Kidney (tissue), 14 donors: ENCODE data around the gene TCF19. TPM values are rescaled to one million over a fixed set of nuclear protein-coding genes. Genes with fewer than 3 reads are reported as not detected.
"Not testable (repeated sequence)": the region's sequence is repeated elsewhere in the genome, so short reads cannot be mapped to it uniquely, and the experiment has no call there.

Source experiments
- DNase-seq, 5 donors: peaks; one replicate each; pipeline ENCODE4 v3.0.0-alpha.2; 2013 to 2020
- FAIRE-seq: peaks from 2 replicates; lab custom pipeline; 2012; peaks lifted over from hg19 to GRCh38; lab: Jason Lieb, UNC
- H3K27ac ChIP-seq, 2 donors: one replicate each; pipeline ENCODE4 v1.7.0; 2013; ENCODE audit warnings: low read depth in 2 of 2, low read length in 2 of 2, inconsistent platforms in 1 of 2
- H3K27me3 ChIP-seq: one replicate; pipeline ENCODE4 v1.7.1; 2013; ENCODE audit warnings: low read length, inconsistent platforms; ENCODE audit not compliant: control insufficient read depth, insufficient read depth
- H3K36me3 ChIP-seq, 3 donors: one replicate each; pipeline versions ENCODE4 v1.7.0 to v1.7.1; 2013; ENCODE audit warnings: low read length in 3 of 3, control low read depth in 1 of 3, inconsistent platforms in 1 of 3; ENCODE audit not compliant: insufficient read depth in 3 of 3, control insufficient read depth in 2 of 3
- H3K4me1 ChIP-seq, 3 donors: one replicate each; pipeline versions ENCODE4 v1.7.0 to v1.7.1; 2013; ENCODE audit warnings: low read length in 3 of 3, inconsistent platforms in 1 of 3, low read depth in 1 of 3; ENCODE audit not compliant: control insufficient read depth in 2 of 3, insufficient read depth in 2 of 3
- H3K4me3 ChIP-seq, 3 donors: one replicate each; pipeline versions ENCODE4 v1.7.0 to v1.8.1; 2013; ENCODE audit warnings: low read length in 3 of 3, control low read depth in 1 of 3, inconsistent platforms in 1 of 3
- H3K9ac ChIP-seq, 3 donors: one replicate each; pipeline versions ENCODE4 v1.7.0 to v1.7.1; 2013; ENCODE audit warnings: low read length in 3 of 3, control low read depth in 1 of 3, inconsistent platforms in 1 of 3
- H3K9me3 ChIP-seq, 3 donors: one replicate each; pipeline versions ENCODE4 v1.7.0 to v1.7.1; 2013; ENCODE audit warnings: low read length in 3 of 3, control low read depth in 1 of 3, inconsistent platforms in 1 of 3; ENCODE audit not compliant: control insufficient read depth in 2 of 3, insufficient read depth in 1 of 3
- CTCF ChIP-seq: IDR thresholded peaks from 3 replicates; pipeline ENCODE4 v1.5.1; 2012; ENCODE audit warnings: mild to moderate bottlenecking, moderate library complexity, borderline replicate concordance; ENCODE audit not compliant: insufficient read depth; ENCODE audit errors: extremely low read depth
- intact Hi-C: fragments of 100-400 bp; cut with DNase I; formaldehyde crosslinking; loops from one replicate; pipeline ENCODE4 v1.11.1; 2022
- polyA plus RNA-seq: library from polyadenylated mRNA; stranded (reverse); fragments of 350-450 nt; fragmentation: Illumina TruSeq; extraction: RNeasy Lipid Tissue Mini Kit (QIAGEN cat#74804); gene quantifications from one replicate; pipeline ENCODE4 v1.2.3, GENCODE V29; 2014; ENCODE audit warnings: low read depth, low replicate concordance; ENCODE audit not compliant: insufficient read depth
- total RNA-seq: library from RNA; stranded (reverse); fragmentation: NEBNext Ultra II Directional; extraction: Animal tissue kit (Norgen Biotek cat#: 25700); gene quantifications from one replicate; pipeline ENCODE4 v1.2.1, GENCODE V29; 2021
- donor health status: control.
- donor health status: control.
- donor health status: control.
- donor health status: control.
- donor health status: control.
- donor health status: DM: yes; HTN: yes; CAD: no.
- donor health status: Normal renal cell carcinoma (clear cell type).

TCF19 gene
- total and polyA plus RNA-seq, 2 donors from 2014 or later, result 5.1 to 7.1 TPM

DNA sequence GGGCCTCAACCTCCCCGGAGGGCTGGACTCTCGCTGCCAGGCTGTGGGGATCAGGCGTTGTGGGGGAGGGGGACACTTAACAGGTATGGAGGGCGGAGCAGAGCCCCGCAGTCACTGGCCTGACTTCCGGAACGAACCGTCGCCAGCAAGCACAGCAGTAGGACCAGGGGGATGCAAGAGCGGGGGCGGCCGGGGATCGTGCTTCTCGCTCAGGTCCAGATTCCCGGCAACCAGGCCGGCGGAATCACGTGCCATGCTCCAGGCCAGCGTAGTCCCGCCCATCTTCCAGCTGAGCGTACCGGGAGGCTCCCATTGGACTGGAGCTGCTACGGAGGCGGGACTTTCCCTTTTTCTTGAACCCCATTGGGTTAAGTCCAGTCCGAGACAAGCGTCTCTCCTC, 22.1 kb downstream of the TCF19 start:
- H3K27me3 ChIP-seq, result no peaks in the 10 kb centered on the region
- peak overlapping the region; percentile 26 to 54 (median 29) for H3K4me3 ChIP-seq
- peak; percentile 21 to 92 (median 68) for DNase-seq
- intact Hi-C loops, result no loop called here
- H3K9ac ChIP-seq, result peak overlapping the region in 1 of 3 donors; percentile 56
- TF ChIP-seq CTCF, result no peak
- peaks cover 0 to 21% (median 0%) of the 10 kb centered on the region in 3 donors for H3K4me1 ChIP-seq
- peaks cover 0 to 4% (median 0%) of the 10 kb centered on the region in 3 donors for H3K36me3 ChIP-seq
- H3K27ac ChIP-seq, result peak overlapping the region in 1 of 2 donors; percentile 53
- FAIRE-seq, result no peak
- H3K9me3 ChIP-seq, result no peaks in the 10 kb centered on the region

DNA sequence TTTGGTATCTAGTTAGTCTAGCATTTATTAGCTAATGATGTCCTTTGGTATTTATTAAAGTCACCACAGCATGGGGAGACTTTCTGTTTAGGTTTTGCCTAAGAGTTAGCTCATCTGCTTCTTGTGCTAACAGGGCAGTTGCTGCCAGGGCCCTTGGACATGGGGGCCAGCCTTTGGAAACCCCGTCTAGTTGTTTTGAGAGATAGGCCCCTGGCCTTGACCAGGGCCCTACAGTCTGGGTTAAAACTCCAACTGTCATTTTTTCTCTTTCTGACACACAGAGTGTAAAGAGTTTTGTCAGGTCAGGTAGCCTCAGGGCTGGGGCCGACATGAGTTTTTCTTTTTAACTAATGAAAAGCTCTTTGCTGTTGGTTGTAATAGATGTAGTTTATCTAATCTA, 24.9 kb downstream of the TCF19 start:
- H3K27me3 ChIP-seq, H3K9ac ChIP-seq, FAIRE-seq, H3K36me3 ChIP-seq, H3K27ac ChIP-seq, intact Hi-C loops, DNase-seq, H3K9me3 ChIP-seq: not testable (repeated sequence)
- Histone ChIP-seq H3K4me1 (peaks cover 0 to 13% (median 3%) of the 10 kb centered on the region in 3 donors), H3K4me3 (peak overlapping the region in 1 of 3 donors; percentile 25)

GRCh38 chr6:31183859-31184258, 25.5 kb downstream of the TCF19 start:
- DNase-seq, FAIRE-seq: not testable (repeated sequence)
- peak overlapping the region in 2 of 3 donors; percentile 43 to 50 for H3K4me3 ChIP-seq

DNA sequence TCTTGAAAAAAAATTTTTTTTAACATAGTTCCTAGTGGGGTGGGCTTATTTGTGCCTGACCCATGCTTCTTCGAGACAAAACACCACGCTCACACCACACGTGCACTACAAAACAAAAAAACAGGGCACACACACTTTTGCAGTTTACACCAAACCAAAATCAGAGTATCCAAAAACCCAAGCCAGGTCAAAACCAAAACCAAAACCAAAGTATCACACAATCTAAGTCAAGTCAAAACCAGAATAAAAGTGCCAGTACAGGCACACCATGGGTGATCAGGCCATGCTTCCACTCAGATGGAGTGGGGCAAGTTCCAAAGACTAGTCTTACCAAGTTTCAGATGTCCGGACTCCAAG, 27.3 kb downstream of the TCF19 start:
- H3K4me3 ChIP-seq, result peak overlapping the region; percentile 30 to 66 (median 63)

More at GRCh38 chr6:31183859-31184258, 25.5 kb downstream of the TCF19 start:
- H3K27me3 ChIP-seq, intact Hi-C loops, H3K4me1 ChIP-seq, H3K9me3 ChIP-seq, H3K27ac ChIP-seq, H3K36me3 ChIP-seq: not testable (repeated sequence)
- peak overlapping the region in 1 of 3 donors; percentile 7 for H3K9ac ChIP-seq

DNA sequence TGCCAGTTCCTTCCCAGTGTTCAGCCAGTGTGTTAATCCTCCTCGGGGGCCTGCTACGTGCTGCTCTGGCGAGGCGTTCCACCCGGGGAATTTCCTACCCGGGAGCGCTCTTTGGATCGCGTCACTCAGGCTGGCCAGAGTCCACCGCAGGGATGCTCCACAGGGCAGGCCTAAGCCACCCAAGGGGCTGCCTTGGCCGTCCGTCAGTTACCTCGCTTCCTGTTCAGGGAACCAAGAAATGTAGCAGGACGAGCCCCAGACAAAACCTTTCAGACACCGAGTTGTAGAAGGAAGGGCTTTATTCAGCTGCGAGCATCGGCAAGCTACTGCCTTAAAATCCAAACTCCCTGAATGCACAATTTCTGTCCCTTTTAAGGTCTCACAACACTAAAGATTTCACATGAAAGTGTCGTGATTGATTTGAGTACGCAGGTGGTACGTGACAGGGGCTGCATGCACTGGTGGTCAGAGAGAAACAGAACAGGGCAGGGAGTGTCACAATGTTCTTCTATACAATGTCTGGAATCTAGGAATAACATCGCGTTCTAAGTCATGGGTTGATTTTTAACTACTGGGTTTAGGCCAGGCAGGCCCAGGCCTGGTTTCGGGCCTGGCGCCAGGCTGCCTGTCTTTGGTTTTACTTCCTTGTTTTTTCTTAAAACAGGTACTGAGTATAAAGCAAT, 27.8 kb downstream of the TCF19 start:
- H3K27me3 ChIP-seq, result no peaks in the 10 kb centered on the region
- peaks cover 0 to 3% (median 2%) of the 10 kb centered on the region in 3 donors for H3K4me1 ChIP-seq
- H3K9ac ChIP-seq, result peak overlapping the region in 2 of 3 donors; percentile 37 to 46
- intact Hi-C loops, result no loop called here
- H3K36me3 ChIP-seq, result no peaks in the 10 kb centered on the region
- H3K9me3 ChIP-seq, result no peaks in the 10 kb centered on the region
- peak overlapping the region; percentile 87 to 97 for H3K27ac ChIP-seq
- TF ChIP-seq CTCF, result no peak
- DNase-seq, result peak in 4 of 5 donors; percentile 36 to 95 (median 46)
- peak overlapping the region; percentile 30 to 71 (median 63) for H3K4me3 ChIP-seq
- FAIRE-seq, result peak; percentile 47

More for the DNA sequence above, 27.3 kb downstream of the TCF19 start:
- peak overlapping the region; percentile 87 to 97 for H3K27ac ChIP-seq
- H3K27me3 ChIP-seq, intact Hi-C loops, DNase-seq, H3K36me3 ChIP-seq, H3K4me1 ChIP-seq, FAIRE-seq, H3K9me3 ChIP-seq: not testable (repeated sequence)
- H3K9ac ChIP-seq, result peak overlapping the region in 1 of 3 donors; percentile 37
